ENCODE results near the gene PRPF39.

PRPF39 gene

GRCh38 chr14:45104561-45104960 is 20.6 kb downstream of the PRPF39 start:
- DNase-seq (ENCODE audit: low spot score) = no peak
- CTCF ChIA-PET = no interaction called here
- no peak overlapping the region for H3K27ac ChIP-seq
- TF ChIP-seq CTCF (conservative IDR thresholded peaks at IDR 0.05; ENCODE audit: low read depth) = no peak
- POLR2A ChIA-PET (ENCODE audit: low non-redundant PET) = no interaction called here

DNA sequence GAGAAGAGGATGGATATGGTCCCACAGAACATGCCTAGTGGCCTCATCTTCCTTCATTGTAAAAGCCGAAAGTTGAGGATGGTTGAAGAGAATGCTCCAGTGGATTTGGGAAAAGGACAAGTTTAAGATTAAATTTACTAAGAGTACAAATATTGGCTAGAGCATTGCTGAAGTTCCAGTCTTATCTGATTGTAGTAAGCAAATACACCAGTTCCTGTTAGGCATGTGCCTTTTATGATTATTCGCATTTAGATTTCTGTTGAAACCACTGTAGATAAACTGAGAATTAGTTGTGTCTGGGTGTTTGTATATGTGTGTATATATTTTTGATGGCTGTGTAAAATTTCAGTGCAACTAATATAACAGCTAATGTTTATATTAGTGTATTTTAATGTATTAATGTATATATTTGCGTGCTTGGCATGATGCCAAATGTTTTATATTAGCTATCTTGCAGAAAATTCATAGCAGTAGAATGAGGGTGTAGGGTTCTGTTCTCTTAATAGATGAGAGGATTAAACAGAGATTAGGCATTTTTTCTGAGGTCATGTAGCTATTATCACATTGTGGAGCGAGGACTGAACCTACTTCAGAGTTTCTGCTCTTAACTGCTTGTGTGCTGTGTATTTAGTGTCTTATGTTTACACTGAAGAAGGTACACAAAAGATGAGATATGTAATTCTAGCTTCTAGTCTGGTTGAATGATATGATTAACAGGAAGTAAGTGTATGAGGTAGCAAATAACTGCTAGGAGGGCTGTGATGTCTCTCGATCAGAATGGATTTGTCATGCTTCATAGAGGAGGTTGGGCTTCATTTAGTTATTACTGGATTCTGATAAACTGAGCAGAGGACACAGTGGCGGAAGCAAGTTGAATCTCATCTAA is 29.2 kb downstream of the PRPF39 start:
- CTCF ChIA-PET = no interaction called here
- POLR2A ChIA-PET (ENCODE audit: low non-redundant PET) = no interaction called here
- DNase-seq (ENCODE audit: low spot score) = no peak
- H3K27ac ChIP-seq = no peak overlapping the region
- no peak for TF ChIP-seq CTCF (conservative IDR thresholded peaks at IDR 0.05; ENCODE audit: low read depth)

DNA sequence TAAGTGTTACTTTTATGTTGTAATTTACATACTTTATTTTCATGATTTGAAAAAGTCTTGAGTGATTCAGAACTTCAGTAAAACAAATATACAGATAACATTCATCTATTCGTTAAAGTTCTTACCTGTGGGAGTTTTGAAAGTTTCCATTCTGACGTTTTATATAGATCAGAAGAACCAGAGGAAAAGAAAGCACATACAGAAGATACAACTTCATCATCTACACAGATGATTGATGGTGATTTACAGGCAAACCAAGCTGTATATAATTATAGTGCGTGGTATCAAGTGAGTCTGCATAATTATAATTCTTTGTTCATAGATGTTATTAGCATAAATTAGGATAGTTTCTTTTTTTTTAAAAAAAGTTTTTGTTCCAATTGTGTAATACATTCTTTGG is 30.4 kb downstream of the PRPF39 start:
- ChIA-PET CTCF (interaction anchor here (0.6 to 1.0 kb wide), 2 partner anchors 20 to 24 kb away, joined by 3 read pairs; no protein-coding TSS in a partner anchor), POLR2A (ENCODE audit: low non-redundant PET) (interaction anchor here (0.9 kb wide), 1 partner anchor 20 kb away, joined by 3 read pairs; the partner anchor contains the start of gene FKBP3)
- H3K27ac ChIP-seq = no peak overlapping the region
- no peak for DNase-seq (ENCODE audit: low spot score)
- no peak for TF ChIP-seq CTCF (conservative IDR thresholded peaks at IDR 0.05; ENCODE audit: low read depth)

DNA sequence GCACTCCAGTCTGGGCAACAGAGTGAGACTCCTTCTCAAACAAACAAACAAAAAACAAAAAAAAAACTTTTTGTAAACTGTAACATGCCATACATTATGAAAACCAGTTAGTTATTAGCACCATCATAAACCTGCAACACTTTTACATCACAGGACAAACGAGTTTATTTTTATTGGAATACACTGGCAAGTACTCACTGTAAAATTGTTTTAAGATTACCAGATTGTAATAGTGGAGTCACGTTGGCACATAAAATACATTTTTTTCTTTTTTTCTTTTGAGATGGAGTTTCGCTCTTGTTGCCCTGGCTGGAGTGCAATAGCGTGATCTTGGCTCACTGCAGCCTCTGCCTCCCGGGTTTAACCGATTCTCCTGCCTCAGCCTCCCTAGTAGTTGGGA is 34.7 kb downstream of the PRPF39 start:
- ChIA-PET POLR2A (ENCODE audit: low non-redundant PET) (no interaction called here), CTCF (interaction anchor here (0.6 kb wide), 1 partner anchor 226 kb away, joined by 3 read pairs; no protein-coding TSS in a partner anchor)
- DNase-seq (ENCODE audit: low spot score) = no peak
- no peak overlapping the region for H3K27ac ChIP-seq
- no peak for TF ChIP-seq CTCF (conservative IDR thresholded peaks at IDR 0.05; ENCODE audit: low read depth)

- no peak for TF ChIP-seq CTCF (conservative IDR thresholded peaks at IDR 0.05; ENCODE audit: low read depth)
- CTCF ChIA-PET = no interaction called here
- POLR2A ChIA-PET (ENCODE audit: low non-redundant PET) = no interaction called here
- H3K27ac ChIP-seq = no peak overlapping the region
- DNase-seq (ENCODE audit: low spot score) = no peak
These were observed 36.2 kb downstream of the PRPF39 start for GRCh38 chr14:45120096-45120495.

- DNase-seq (ENCODE audit: low spot score) = no peak
- ChIA-PET POLR2A (ENCODE audit: low non-redundant PET) (interaction anchor here (0.6 kb wide), 1 partner anchor 8 kb away, joined by 3 read pairs; no protein-coding TSS in a partner anchor), CTCF (no interaction called here)
- H3K27ac ChIP-seq = no peak overlapping the region
- no peak for TF ChIP-seq CTCF (conservative IDR thresholded peaks at IDR 0.05; ENCODE audit: low read depth)
These were observed 39.4 kb downstream of the PRPF39 start for GRCh38 chr14:45123271-45123670.
